PC-3 (cell line): ENCODE measurements around the gene RAB3GAP2.

Experiments
- CTCF ChIP-seq: fragments of 300-600 bp; sonication (generic); conservative IDR thresholded peaks from 2 replicates; pipeline ENCODE4 v1.5.1; 2017; ENCODE audit warnings: antibody characterized with exemption, low read depth, mild to moderate bottlenecking, low read length
- EZH2phosphoT487 ChIP-seq: fragments of 300-600 bp; sonication (generic); IDR thresholded peaks from 2 replicates; pipeline ENCODE4 v1.6.1; 2018; ENCODE audit warnings: mild to moderate bottlenecking, antibody characterized with exemption, low read length, borderline replicate concordance

GRCh38 chr1:220156620-220157146 lies 115.6 kb downstream of the RAB3GAP2 start:
- TF ChIP-seq CTCF (no peak), EZH2phosphoT487 (no peak)
